BJ (cell line): ENCODE measurements around the gene FAM24B. TPM values are rescaled to one million over a fixed set of nuclear protein-coding genes. Genes with fewer than 3 reads are reported as not detected.

ENCODE experiments used
- CTCF ChIA-PET: fragments of 350-600 bp; formaldehyde crosslinking; extraction: SDS; loops from one replicate; lab custom pipeline; 2021; ENCODE audit warnings: antibody characterized with exemption, inconsistent platforms; lab: Yijun Ruan, JAX
- POLR2A ChIA-PET: fragments of 300-600 bp; sonication (Branson Sonifier 250); formaldehyde crosslinking; extraction: SDS; loops from one replicate; lab custom pipeline; 2021; ENCODE audit warnings: antibody characterized with exemption; lab: Charles Lee
- DNase-seq: peaks from one replicate; pipeline ENCODE4 v3.0.0-alpha.2; 2011; ENCODE audit warnings: low read depth
- H3K27me3 ChIP-seq: 2 replicates; pipeline ENCODE4 v1.6.0; 2011; ENCODE audit warnings: low read length; ENCODE audit not compliant: control insufficient read depth, insufficient read depth
- H3K36me3 ChIP-seq: 2 replicates; pipeline ENCODE4 v1.5.1; 2011; ENCODE audit warnings: low read length; ENCODE audit not compliant: control insufficient read depth, insufficient read depth
- H3K4me3 ChIP-seq: 2 replicates; pipeline ENCODE4 v1.5.1; 2011; ENCODE audit warnings: low read depth, mild to moderate bottlenecking, control low read depth, low read length
- polyA plus RNA-seq: library from polyadenylated mRNA; depleted of rRNA; stranded (reverse); fragments of >200 nt; gene quantifications from 2 replicates; pipeline ENCODE4 v1.2.3, GENCODE V29; 2011
- TF ChIP-seq, protein P1 (sequence below): IDR thresholded peaks from 2 replicates; pipeline ENCODE4 v1.5.1; 2011; ENCODE audit warnings: low read depth, mild to moderate bottlenecking, control low read depth, inconsistent platforms, low read length, moderate library complexity; ENCODE audit not compliant: insufficient read depth

Gene FAM24B
- polyA plus RNA-seq, 1 experiment, result 2.8 TPM

DNA sequence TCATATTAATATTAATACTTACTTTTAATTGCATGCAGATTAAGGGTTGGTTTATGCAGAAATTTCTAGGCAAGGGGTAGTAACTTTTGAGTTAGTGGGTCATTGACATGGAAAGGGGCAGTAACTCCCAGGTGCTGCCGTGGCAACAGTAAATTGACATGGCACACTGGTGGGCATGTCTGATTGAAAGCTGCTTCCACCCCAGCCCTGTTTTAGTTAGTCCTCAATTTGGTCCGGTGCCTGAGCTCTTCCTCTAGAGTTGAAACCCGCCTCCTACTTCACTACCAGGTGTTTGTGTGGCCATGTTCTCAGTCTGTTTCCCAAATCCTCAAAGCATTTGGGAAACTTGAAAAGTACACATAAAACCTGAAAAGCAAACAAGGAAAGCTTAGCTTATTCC, 52.1 kb downstream of the FAM24B start:
- TF ChIP-seq, protein P1, sequence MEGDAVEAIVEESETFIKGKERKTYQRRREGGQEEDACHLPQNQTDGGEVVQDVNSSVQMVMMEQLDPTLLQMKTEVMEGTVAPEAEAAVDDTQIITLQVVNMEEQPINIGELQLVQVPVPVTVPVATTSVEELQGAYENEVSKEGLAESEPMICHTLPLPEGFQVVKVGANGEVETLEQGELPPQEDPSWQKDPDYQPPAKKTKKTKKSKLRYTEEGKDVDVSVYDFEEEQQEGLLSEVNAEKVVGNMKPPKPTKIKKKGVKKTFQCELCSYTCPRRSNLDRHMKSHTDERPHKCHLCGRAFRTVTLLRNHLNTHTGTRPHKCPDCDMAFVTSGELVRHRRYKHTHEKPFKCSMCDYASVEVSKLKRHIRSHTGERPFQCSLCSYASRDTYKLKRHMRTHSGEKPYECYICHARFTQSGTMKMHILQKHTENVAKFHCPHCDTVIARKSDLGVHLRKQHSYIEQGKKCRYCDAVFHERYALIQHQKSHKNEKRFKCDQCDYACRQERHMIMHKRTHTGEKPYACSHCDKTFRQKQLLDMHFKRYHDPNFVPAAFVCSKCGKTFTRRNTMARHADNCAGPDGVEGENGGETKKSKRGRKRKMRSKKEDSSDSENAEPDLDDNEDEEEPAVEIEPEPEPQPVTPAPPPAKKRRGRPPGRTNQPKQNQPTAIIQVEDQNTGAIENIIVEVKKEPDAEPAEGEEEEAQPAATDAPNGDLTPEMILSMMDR, result no peak
- CTCF ChIA-PET, result interaction anchor here (0.6 kb wide), 1 partner anchor 9 kb away, joined by 3 read pairs; no protein-coding TSS in a partner anchor
- Histone ChIP-seq H3K27me3 (no peaks in the 10 kb centered on the region), H3K36me3 (0 out of 2 replicates have a peak, but pooled peaks cover 1% of the 10 kb centered on the region), H3K4me3 (no peak overlapping the region)
- POLR2A ChIA-PET, result no interaction called here
- no peak for DNase-seq

GRCh38 chr10:122822973-122823690, 56.2 kb downstream of the FAM24B start:
- POLR2A ChIA-PET, result no interaction called here
- no peaks in the 10 kb centered on the region for H3K36me3 ChIP-seq
- CTCF ChIA-PET, result no interaction called here

DNA sequence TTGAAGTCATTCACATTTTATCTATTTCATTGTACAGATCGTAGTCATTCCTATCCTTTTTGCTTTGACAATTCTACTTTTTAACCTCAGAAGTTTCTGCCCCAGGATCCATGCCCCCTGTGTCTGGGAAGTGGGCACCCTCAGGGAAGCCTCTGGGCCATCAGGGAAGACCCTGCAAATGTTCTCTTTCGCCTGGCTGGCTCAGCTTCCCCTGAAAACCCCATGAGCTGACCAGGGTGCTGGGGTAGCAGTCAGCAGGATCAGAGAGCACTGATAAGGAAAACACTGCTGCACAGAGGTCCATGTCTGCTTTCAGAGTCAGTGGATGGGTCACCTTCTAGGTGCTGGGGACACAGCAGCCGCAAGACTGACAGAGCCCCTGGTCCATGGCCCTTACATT, 57.6 kb downstream of the FAM24B start:
- TF ChIP-seq, protein P1, result no peak
- ChIA-PET CTCF (no interaction called here), POLR2A (no interaction called here)
- Histone ChIP-seq H3K36me3 (no peaks in the 10 kb centered on the region), H3K4me3 (no peak overlapping the region), H3K27me3 (peaks cover 4% of the 10 kb centered on the region; the same call in 1 of the 2 replicates)
- no peak for DNase-seq

More at GRCh38 chr10:122822973-122823690, 56.2 kb downstream of the FAM24B start:
- TF ChIP-seq, protein P1, result no peak
- DNase-seq, result no peak
- H3K4me3 ChIP-seq, result no peak overlapping the region
- H3K27me3 ChIP-seq, result peaks cover 2% of the 10 kb centered on the region; the same call in 1 of the 2 replicates

DNA sequence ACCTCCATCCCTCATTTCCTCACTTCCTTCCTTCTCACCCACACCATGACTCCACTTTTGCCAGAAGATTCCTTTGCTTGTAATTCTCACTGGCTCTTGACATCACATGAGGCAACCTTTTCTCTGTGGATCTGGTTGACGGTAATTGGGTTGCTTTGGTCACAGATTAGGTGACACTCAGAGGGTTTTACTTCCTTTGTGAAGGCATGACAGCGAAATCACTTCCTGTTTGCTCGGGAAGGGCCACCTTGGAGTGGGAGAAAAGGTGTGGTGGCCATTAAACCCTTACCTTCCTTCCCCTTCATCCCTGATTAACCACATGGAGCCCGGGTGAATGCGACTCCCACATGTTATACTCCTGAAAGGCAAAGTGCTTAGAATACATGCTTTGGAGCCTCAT, 63.9 kb downstream of the FAM24B start:
- CTCF ChIA-PET, result no interaction called here
- POLR2A ChIA-PET, result no interaction called here
- no peaks in the 10 kb centered on the region for H3K36me3 ChIP-seq
- TF ChIP-seq, protein P1, result no peak
- peaks cover 4% of the 10 kb centered on the region; the same call in 1 of the 2 replicates for H3K27me3 ChIP-seq
- no peak for DNase-seq
- no peak overlapping the region for H3K4me3 ChIP-seq

DNA sequence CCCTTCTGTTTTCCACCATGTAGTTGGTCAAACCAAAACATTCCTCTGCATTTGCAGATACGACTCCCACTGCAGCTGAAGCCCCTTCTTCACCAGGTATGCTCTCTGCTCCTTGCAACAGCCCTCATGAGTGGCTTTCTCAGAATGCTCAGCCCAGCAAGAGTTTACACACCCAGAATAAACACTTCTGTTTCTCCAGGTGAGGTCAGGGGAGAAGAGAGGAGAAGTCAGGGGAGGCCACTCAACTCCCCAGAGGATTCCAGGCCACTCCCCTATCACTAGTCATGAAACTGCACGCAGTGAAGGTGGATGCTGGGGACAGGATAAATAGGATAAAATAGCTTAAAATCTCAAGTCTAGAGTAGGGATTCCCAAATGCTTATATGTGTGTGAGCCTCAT, 64.9 kb downstream of the FAM24B start:
- TF ChIP-seq, protein P1, result no peak
- ChIA-PET POLR2A (no interaction called here), CTCF (no interaction called here)
- Histone ChIP-seq H3K4me3 (no peak overlapping the region), H3K27me3 (peaks cover 4% of the 10 kb centered on the region; the same call in 1 of the 2 replicates), H3K36me3 (no peaks in the 10 kb centered on the region)
- DNase-seq, result no peak
